Upper lobe of right lung (tissue), 1 donor: ENCODE results near the gene ARHGEF12. TPM values are rescaled to one million over a fixed set of nuclear protein-coding genes. Genes with fewer than 3 reads are reported as not detected.

ENCODE experiments used
- ATAC-seq: fragments of 200-7000 bp; cut with Tn5 transposase; one replicate; pipeline ENCODE4 v1.9.1; 2020; ENCODE audit warnings: mild to moderate bottlenecking, moderate library complexity
- DNase-seq: peaks from one replicate; pipeline ENCODE4 v3.0.0-alpha.2; 2020
- H3K27ac ChIP-seq: fragments of 200-600 bp; one replicate; pipeline ENCODE4 v1.8.0; 2022
- H3K27me3 ChIP-seq: fragments of 200-600 bp; one replicate; pipeline ENCODE4 v1.8.0; 2022; ENCODE audit warnings: mild to moderate bottlenecking
- H3K36me3 ChIP-seq: fragments of 200-600 bp; one replicate; pipeline ENCODE4 v1.8.0; 2022
- H3K4me1 ChIP-seq: fragments of 200-600 bp; one replicate; pipeline ENCODE4 v1.8.0; 2022
- H3K4me3 ChIP-seq: fragments of 200-600 bp; one replicate; pipeline ENCODE4 v1.8.0; 2022; ENCODE audit warnings: mild to moderate bottlenecking
- H3K9me3 ChIP-seq: fragments of 200-600 bp; one replicate; pipeline ENCODE4 v1.8.0; 2022
- intact Hi-C: fragments of 100-400 bp; cut with DNase I; formaldehyde crosslinking; loops from one replicate; pipeline ENCODE4 v1.11.0; 2022
- total RNA-seq: library from RNA; stranded (reverse); fragmentation: NEBNext Ultra II Directional; extraction: Animal tissue kit (Norgen Biotek cat#: 25700); gene quantifications from one replicate; pipeline ENCODE4 v1.2.1, GENCODE V29; 2021
- TF ChIP-seq, protein P1 (sequence below): fragments of 200-600 bp; IDR thresholded peaks from one replicate; pipeline ENCODE4 v1.8.0; 2022; ENCODE audit warnings: antibody characterized with exemption
- donor health status: DM: no; HTN: yes; CAD: no; lungs with severe emphysema.

Gene ARHGEF12
- total RNA-seq, 1 donor from 2014 or later, result 132 TPM

DNA sequence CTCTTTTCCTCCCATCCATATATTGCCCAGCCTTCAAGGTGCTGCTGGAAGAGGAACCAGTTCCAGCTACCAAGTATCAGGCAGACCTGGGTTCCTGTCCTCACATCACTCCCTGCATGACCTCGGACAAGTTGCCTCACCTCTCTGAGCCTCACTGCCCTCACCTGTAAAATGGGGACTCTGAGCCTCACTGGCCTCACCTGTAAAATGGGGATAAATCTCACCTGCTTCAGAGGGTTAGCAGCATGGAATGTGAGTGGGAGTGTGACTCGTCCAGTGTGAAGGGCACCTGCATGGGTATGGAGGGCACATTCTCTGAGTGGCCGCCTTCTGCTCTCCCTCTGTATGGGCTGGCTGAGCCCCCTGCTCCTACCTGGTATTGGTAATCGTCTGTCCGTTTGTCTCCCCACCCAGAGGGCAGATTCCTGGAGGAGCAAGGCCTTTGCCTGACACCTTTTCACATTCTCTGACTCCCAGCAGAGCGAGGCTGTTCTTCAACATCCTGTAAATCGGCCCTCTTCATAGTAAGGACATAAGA, 179.0 kb downstream of the ARHGEF12 start:
- H3K4me3 ChIP-seq, result no peak overlapping the region
- H3K27ac ChIP-seq, result no peak overlapping the region
- TF ChIP-seq, protein P1, sequence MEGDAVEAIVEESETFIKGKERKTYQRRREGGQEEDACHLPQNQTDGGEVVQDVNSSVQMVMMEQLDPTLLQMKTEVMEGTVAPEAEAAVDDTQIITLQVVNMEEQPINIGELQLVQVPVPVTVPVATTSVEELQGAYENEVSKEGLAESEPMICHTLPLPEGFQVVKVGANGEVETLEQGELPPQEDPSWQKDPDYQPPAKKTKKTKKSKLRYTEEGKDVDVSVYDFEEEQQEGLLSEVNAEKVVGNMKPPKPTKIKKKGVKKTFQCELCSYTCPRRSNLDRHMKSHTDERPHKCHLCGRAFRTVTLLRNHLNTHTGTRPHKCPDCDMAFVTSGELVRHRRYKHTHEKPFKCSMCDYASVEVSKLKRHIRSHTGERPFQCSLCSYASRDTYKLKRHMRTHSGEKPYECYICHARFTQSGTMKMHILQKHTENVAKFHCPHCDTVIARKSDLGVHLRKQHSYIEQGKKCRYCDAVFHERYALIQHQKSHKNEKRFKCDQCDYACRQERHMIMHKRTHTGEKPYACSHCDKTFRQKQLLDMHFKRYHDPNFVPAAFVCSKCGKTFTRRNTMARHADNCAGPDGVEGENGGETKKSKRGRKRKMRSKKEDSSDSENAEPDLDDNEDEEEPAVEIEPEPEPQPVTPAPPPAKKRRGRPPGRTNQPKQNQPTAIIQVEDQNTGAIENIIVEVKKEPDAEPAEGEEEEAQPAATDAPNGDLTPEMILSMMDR, result no peak
- DNase-seq (peak; percentile 25), ATAC-seq (no peak)
- intact Hi-C loops, result no loop called here
- peaks cover 30% of the 10 kb centered on the region for H3K27me3 ChIP-seq
- H3K9me3 ChIP-seq, result no peaks in the 10 kb centered on the region
- H3K4me1 ChIP-seq, result peaks cover 4% of the 10 kb centered on the region
- no peaks in the 10 kb centered on the region for H3K36me3 ChIP-seq

DNA sequence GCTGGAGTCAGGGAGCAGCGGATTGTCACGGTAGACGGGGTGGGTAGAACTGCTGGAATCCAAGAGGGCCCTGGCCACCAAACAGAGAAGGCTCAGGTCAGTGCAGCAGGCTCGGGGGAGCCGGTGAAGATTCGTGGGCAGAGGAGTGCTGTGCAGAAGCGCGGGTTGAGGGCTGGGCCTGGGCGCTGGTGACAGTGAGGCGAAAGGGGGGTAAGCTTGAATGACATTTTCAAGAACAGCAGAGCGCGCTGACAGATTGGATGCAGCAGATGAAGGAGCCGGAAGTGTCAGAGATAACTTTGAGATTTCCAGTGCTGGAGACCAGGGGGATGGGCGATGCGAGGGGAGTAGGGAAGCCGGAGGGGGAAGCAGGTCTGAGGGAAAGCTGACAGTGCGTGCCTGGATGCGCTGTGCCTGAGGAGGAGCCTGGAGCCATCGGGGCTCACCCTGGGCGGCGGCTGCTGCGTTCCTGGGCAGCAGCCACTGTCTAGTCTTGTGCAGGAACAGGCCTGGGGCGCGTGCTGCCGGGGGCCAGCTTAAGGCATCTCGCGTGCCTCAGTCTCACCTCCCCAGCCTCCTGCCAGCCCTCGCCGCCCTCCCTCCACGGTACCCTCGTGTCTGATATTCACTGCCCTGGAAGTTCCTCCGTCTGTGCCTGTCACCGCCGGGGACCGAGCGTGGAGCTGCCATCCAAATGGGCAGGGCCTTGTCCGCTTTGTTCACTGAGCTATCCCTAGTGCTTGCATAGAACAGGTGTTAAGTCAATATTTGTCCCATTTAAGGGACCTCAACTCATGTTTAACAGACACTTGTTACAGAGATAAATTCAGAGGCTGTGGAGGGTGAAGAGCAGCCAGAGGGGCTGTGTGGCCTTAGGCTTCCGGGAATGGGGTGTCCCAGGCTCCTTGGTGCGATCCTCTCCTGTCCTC, 180.5 kb downstream of the ARHGEF12 start:
- intact Hi-C loops, result no loop called here
- Histone ChIP-seq H3K27ac (peak overlapping the region; percentile 70), H3K4me3 (no peak overlapping the region), H3K36me3 (no peaks in the 10 kb centered on the region), H3K27me3 (peaks cover 31% of the 10 kb centered on the region), H3K9me3 (no peaks in the 10 kb centered on the region), H3K4me1 (peaks cover 4% of the 10 kb centered on the region)
- ATAC-seq, result no peak
- TF ChIP-seq, protein P1, result no peak
- DNase-seq, result peak; percentile 62

DNA sequence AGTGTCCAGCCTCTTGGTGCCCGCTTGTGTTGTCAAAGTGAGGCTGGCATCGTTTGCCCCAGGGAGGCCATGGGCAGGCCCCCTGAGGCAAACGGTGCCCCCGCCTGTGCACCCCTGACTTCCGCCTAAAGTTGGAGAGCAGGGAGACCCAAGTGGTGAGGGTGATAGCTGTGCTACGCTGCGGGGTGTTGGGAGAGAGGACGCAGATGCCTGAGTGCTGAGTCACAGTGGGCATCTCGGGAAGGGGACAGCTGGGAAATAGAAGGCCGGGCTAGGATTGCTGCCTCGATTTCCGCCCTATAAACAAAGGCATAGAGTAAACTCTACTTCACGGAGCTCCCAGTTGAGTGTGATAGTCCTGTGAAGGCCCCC, 181.2 kb downstream of the ARHGEF12 start:
- Histone ChIP-seq H3K9me3 (no peaks in the 10 kb centered on the region), H3K4me3 (no peak overlapping the region), H3K27me3 (peaks cover 31% of the 10 kb centered on the region), H3K36me3 (no peaks in the 10 kb centered on the region), H3K27ac (peak overlapping the region; percentile 70), H3K4me1 (peaks cover 4% of the 10 kb centered on the region)
- TF ChIP-seq, protein P1, result no peak
- DNase-seq (peak; percentile 62), ATAC-seq (peak; percentile 43)
- intact Hi-C loops, result no loop called here

DNA sequence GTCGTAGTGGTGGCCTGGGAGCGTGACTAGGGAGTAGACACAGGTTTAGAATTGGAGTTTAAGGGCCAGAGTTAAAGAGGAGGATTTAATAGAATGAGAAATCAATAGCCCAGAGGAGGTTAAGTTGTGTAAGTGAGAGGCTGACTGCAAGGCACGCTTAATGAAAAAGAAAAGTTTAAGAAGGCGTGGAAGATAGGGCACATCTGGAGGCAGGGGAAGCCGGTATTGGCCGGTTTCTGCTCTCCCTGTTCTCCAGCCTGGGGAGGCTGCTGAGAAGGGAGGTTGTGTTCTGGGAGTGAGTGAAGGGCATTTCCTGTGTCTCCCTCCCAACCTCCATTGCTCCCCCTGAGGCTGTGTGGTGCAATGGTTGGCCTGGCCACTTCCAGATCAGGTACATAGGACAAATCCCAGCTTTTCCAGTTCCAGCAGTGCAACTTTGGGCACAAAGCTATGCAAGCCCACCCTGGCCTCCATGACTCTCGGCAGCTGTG, 181.6 kb downstream of the ARHGEF12 start:
- H3K4me1 ChIP-seq, result peaks cover 4% of the 10 kb centered on the region
- TF ChIP-seq, protein P1, result no peak
- H3K4me3 ChIP-seq, result no peak overlapping the region
- peak overlapping the region; percentile 70 for H3K27ac ChIP-seq
- peaks cover 26% of the 10 kb centered on the region for H3K27me3 ChIP-seq
- H3K36me3 ChIP-seq, result no peaks in the 10 kb centered on the region
- DNase-seq (peak; percentile 33), ATAC-seq (peak; percentile 6)
- no peaks in the 10 kb centered on the region for H3K9me3 ChIP-seq
- intact Hi-C loops, result no loop called here

DNA sequence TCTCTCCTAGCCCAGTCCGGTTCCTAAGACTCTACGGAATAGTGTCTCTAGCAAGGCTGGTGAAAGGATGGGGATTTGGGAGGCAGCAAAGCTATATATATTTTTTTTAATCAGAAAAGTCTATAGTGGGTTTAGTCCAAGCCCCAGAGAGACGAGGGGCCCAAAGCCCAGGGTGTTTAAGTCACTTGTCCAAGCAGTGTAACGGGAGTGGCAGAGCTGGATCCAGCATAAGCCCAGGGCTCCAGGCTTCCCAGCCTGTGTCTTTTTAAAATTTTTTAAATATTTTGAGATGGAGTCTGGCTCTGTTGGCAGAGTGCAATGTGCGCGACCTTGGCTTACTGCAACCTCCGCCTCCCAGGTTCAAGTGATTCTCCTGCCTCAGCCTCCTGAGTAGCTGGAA, 182.1 kb downstream of the ARHGEF12 start:
- H3K27me3 ChIP-seq, result peaks cover 21% of the 10 kb centered on the region
- H3K4me3 ChIP-seq, result no peak overlapping the region
- ATAC-seq, result no peak
- peaks cover 4% of the 10 kb centered on the region for H3K4me1 ChIP-seq
- intact Hi-C loops, result no loop called here
- DNase-seq, result no peak
- TF ChIP-seq, protein P1, result no peak
- peak overlapping the region; percentile 51 for H3K27ac ChIP-seq
- no peaks in the 10 kb centered on the region for H3K9me3 ChIP-seq
- no peaks in the 10 kb centered on the region for H3K36me3 ChIP-seq
